ENCODE data around the gene GABRR3.

DNA sequence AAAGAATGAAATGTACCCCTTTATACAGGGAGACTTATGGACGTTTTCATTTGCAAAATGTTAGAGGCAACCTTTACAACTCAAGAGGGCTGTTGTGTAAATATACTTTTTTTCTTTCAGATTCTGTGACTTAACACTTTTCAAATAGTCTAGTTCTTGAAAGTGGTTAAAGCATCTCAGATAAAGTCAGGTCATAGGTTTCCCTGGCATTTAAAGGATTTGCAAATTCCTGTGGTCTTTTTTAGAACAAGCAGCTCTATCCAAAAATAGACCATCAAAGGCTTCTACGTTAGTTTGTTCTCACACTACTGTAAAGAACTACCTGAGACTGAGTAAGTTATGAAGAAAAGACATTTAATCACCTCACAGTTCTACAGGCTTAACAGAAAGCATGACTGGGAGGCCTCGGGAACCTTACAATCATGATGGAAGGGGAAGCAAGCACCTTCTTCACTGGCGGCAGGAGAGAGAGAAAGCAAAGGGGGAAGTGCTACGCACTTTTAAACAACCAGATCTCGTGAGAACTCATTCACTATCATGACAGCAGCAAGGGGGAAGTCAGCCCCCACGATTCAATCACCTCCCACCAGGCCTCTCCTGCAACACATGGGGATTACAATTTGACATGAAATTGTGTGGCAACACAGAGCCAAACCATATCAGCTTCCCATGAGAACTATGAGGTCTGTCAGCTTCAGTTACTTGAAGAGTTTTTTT, 23.3 kb upstream of the GABRR3 start:
- TF ChIP-seq, protein P1, sequence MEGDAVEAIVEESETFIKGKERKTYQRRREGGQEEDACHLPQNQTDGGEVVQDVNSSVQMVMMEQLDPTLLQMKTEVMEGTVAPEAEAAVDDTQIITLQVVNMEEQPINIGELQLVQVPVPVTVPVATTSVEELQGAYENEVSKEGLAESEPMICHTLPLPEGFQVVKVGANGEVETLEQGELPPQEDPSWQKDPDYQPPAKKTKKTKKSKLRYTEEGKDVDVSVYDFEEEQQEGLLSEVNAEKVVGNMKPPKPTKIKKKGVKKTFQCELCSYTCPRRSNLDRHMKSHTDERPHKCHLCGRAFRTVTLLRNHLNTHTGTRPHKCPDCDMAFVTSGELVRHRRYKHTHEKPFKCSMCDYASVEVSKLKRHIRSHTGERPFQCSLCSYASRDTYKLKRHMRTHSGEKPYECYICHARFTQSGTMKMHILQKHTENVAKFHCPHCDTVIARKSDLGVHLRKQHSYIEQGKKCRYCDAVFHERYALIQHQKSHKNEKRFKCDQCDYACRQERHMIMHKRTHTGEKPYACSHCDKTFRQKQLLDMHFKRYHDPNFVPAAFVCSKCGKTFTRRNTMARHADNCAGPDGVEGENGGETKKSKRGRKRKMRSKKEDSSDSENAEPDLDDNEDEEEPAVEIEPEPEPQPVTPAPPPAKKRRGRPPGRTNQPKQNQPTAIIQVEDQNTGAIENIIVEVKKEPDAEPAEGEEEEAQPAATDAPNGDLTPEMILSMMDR (IDR thresholded peaks at IDR 0.05; ENCODE audit: poor library complexity, severe bottlenecking), result no peak
- TF ChIP-seq TAF1 (IDR thresholded peaks at IDR 0.05; ENCODE audit: low read depth) (no peak), POLR2AphosphoS5 (IDR thresholded peaks at IDR 0.05) (no peak), EZH2 (IDR thresholded peaks at IDR 0.05; ENCODE audit: borderline replicate concordance, insufficient read depth, low read length, poor library complexity, severe bottlenecking) (no peak), EP300 (conservative IDR thresholded peaks at IDR 0.05; ENCODE audit: poor library complexity, severe bottlenecking) (no peak), RAD21 (conservative IDR thresholded peaks at IDR 0.05) (no peak)
- TF ChIP-seq, protein P2, sequence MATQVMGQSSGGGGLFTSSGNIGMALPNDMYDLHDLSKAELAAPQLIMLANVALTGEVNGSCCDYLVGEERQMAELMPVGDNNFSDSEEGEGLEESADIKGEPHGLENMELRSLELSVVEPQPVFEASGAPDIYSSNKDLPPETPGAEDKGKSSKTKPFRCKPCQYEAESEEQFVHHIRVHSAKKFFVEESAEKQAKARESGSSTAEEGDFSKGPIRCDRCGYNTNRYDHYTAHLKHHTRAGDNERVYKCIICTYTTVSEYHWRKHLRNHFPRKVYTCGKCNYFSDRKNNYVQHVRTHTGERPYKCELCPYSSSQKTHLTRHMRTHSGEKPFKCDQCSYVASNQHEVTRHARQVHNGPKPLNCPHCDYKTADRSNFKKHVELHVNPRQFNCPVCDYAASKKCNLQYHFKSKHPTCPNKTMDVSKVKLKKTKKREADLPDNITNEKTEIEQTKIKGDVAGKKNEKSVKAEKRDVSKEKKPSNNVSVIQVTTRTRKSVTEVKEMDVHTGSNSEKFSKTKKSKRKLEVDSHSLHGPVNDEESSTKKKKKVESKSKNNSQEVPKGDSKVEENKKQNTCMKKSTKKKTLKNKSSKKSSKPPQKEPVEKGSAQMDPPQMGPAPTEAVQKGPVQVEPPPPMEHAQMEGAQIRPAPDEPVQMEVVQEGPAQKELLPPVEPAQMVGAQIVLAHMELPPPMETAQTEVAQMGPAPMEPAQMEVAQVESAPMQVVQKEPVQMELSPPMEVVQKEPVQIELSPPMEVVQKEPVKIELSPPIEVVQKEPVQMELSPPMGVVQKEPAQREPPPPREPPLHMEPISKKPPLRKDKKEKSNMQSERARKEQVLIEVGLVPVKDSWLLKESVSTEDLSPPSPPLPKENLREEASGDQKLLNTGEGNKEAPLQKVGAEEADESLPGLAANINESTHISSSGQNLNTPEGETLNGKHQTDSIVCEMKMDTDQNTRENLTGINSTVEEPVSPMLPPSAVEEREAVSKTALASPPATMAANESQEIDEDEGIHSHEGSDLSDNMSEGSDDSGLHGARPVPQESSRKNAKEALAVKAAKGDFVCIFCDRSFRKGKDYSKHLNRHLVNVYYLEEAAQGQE (IDR thresholded peaks at IDR 0.05; ENCODE audit: borderline replicate concordance), result no peak

All from neural cell (in vitro differentiated cells).